Central memory CD8-positive, alpha-beta T cell (primary cell): Measurements from ENCODE around the gene ZFPM1.

Source experiments
- ATAC-seq: fragments of 150-1000 bp; cut with Tn5 transposase; replicated peaks from 2 replicates; pipeline ENCODE4 v1.10.0; 2022; ENCODE audit warnings: mild to moderate bottlenecking, moderate FRiP score, moderate number of reproducible peaks; ENCODE audit not compliant: poor library complexity, severe bottlenecking; ENCODE audit errors: extremely low read depth
- DNase-seq, 2 donors: peaks; one replicate each; pipeline ENCODE4 v3.0.0; 2021; ENCODE audit warnings: low spot score in 2 of 2
- H3K27ac Mint-ChIP-seq: one replicate; pipeline ENCODE4 v1.8.0; 2022; ENCODE audit warnings: low read depth, mild to moderate bottlenecking, moderate library complexity, mixed read lengths
- H3K27me3 Mint-ChIP-seq: one replicate; pipeline ENCODE4 v1.8.0; 2022; ENCODE audit warnings: mixed read lengths
- H3K36me3 Mint-ChIP-seq: one replicate; pipeline ENCODE4 v1.8.0; 2022; ENCODE audit warnings: mild to moderate bottlenecking, moderate library complexity, mixed read lengths; ENCODE audit not compliant: insufficient read depth
- H3K4me1 Mint-ChIP-seq: one replicate; pipeline ENCODE4 v1.8.0; 2022; ENCODE audit warnings: mixed read lengths
- H3K4me3 Mint-ChIP-seq: one replicate; pipeline ENCODE4 v1.8.0; 2022; ENCODE audit warnings: mild to moderate bottlenecking, moderate library complexity, mixed read lengths
- H3K9me3 Mint-ChIP-seq: one replicate; pipeline ENCODE4 v1.8.0; 2022; ENCODE audit warnings: mixed read lengths

ZFPM1 gene

GRCh38 chr16:88580371-88580770 lies 127.3 kb downstream of the ZFPM1 start:
- Mint-ChIP-seq H3K9me3 (no peaks in the 10 kb centered on the region), H3K27ac (peak overlapping the region; percentile 38), H3K36me3 (peaks cover 30% of the 10 kb centered on the region), H3K4me3 (no peak overlapping the region), H3K27me3 (no peaks in the 10 kb centered on the region), H3K4me1 (peaks cover 47% of the 10 kb centered on the region)
- DNase-seq: no peak
- ATAC-seq: no peak

DNA sequence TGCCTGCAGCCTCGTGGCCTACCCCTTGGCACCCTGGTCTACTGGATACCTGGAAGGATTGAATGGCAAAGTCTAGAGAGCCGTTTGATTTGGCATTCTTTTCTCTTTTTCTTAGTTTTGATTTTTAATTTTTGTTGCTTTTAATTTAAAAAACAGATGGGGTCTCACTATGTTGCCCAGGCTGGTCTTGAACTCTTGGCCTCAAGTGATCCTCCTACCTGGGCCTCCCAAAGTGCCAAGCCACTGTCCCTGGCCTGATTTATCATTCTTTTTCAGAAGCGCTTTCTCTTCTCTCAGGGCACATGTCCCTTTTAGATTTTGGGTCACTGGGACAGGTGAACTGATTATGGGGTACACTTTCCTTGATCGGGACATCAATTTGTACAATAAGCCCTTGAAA lies 128.0 kb downstream of the ZFPM1 start:
- peaks cover 28% of the 10 kb centered on the region for H3K36me3 Mint-ChIP-seq
- DNase-seq: no peak
- H3K27me3 Mint-ChIP-seq: no peaks in the 10 kb centered on the region
- H3K9me3 Mint-ChIP-seq: no peaks in the 10 kb centered on the region
- no peak for ATAC-seq
- H3K4me3 Mint-ChIP-seq: no peak overlapping the region
- peaks cover 51% of the 10 kb centered on the region for H3K4me1 Mint-ChIP-seq
- peak overlapping the region; percentile 38 for H3K27ac Mint-ChIP-seq

- peaks cover 20% of the 10 kb centered on the region for H3K36me3 Mint-ChIP-seq
- DNase-seq: no peak
- peaks cover 43% of the 10 kb centered on the region for H3K4me1 Mint-ChIP-seq
- H3K27me3 Mint-ChIP-seq: no peaks in the 10 kb centered on the region
- H3K27ac Mint-ChIP-seq: no peak overlapping the region
- H3K9me3 Mint-ChIP-seq: no peaks in the 10 kb centered on the region
- no peak overlapping the region for H3K4me3 Mint-ChIP-seq
- no peak for ATAC-seq
Measured at GRCh38 chr16:88582912-88583575, 130.0 kb downstream of the ZFPM1 start.

DNA sequence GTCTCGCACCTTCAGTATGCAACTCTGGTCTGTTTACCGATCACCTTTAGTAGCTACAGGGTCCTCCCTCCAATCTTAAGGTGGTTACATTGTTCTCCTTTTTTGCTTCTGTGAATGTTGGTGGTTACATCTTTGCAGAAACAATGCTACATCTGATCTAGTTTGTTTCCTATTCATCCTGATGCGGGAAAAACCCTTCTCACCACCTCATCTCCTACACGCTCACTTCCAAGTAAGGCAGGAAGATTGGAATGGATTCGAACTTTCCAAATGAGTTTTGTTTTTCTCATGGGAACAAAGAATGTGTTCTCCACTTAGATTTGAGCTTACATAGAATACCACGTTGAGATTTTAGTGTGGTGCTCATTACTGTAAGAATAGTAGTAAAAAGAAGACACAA lies 131.6 kb downstream of the ZFPM1 start:
- Mint-ChIP-seq H3K4me3 (no peak overlapping the region), H3K9me3 (no peaks in the 10 kb centered on the region), H3K36me3 (peaks cover 25% of the 10 kb centered on the region), H3K27ac (no peak overlapping the region), H3K27me3 (no peaks in the 10 kb centered on the region), H3K4me1 (peaks cover 41% of the 10 kb centered on the region)
- DNase-seq (no peak), ATAC-seq (no peak)

GRCh38 chr16:88585269-88585668 lies 132.2 kb downstream of the ZFPM1 start:
- DNase-seq (no peak), ATAC-seq (no peak)
- peaks cover 41% of the 10 kb centered on the region for H3K4me1 Mint-ChIP-seq
- H3K27me3 Mint-ChIP-seq: no peaks in the 10 kb centered on the region
- peak overlapping the region; percentile 65 for H3K27ac Mint-ChIP-seq
- H3K36me3 Mint-ChIP-seq: peaks cover 25% of the 10 kb centered on the region
- no peaks in the 10 kb centered on the region for H3K9me3 Mint-ChIP-seq
- H3K4me3 Mint-ChIP-seq: no peak overlapping the region

DNA sequence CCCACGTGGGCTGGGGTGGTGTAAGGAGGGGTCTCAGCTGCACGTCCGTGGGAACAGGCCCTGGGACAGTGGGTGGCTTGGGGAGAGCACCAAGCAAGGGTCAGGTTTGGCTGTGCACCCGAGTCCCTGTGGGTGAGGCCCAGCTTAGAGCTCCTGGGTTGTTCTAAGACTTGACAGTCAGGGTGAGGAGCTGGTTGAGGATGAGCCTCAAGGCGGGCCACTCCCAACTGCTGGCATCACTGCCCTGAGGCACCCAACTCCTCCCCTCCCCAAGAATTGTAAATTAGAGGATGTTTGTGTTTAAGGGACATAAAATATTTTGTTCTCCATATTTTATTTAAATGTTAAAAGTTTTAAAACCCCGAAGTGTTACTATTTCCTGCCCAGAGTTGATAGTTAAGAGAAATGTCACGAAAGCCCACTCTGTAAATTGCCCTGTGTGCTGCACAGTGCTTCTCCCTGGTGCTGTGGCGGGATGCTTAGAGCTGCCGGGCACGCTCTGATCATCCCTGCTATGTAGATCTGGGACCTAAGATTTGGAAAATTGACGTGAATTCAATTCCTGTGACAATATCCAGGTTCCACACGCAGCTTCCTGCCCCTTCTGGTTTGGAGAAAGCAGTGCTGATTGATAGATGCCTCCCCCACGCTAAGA lies 133.0 kb downstream of the ZFPM1 start:
- peaks cover 35% of the 10 kb centered on the region for H3K4me1 Mint-ChIP-seq
- H3K4me3 Mint-ChIP-seq: no peak overlapping the region
- no peaks in the 10 kb centered on the region for H3K9me3 Mint-ChIP-seq
- H3K27me3 Mint-ChIP-seq: no peaks in the 10 kb centered on the region
- DNase-seq: no peak
- peak overlapping the region; percentile 65 for H3K27ac Mint-ChIP-seq
- H3K36me3 Mint-ChIP-seq: peaks cover 30% of the 10 kb centered on the region
- no peak for ATAC-seq
